ENCODE results near the gene MYCBP2. TPM values are rescaled to one million over a fixed set of nuclear protein-coding genes. Genes with fewer than 3 reads are reported as not detected.
"Not testable (repeated sequence)": the region's sequence is repeated elsewhere in the genome, so short reads cannot be mapped to it uniquely, and the experiment has no call there.

The MYCBP2 gene
- total RNA-seq, 1 donor from 2014 or later, result 137 TPM

GRCh38 chr13:77233159-77233558, 93.7 kb downstream of the MYCBP2 start:
- ATAC-seq, result no peak
- intact Hi-C loops (cut with DNase I), result no loop called here
- no peak for DNase-seq (ENCODE audit: low spot score)

GRCh38 chr13:77230560-77230959, 96.3 kb downstream of the MYCBP2 start:
- ATAC-seq, result no peak
- DNase-seq (ENCODE audit: low spot score), result no peak

GRCh38 chr13:77225946-77226345, 100.9 kb downstream of the MYCBP2 start:
- DNase-seq (ENCODE audit: low spot score) (no peak), ATAC-seq (no peak)
- intact Hi-C loops (cut with DNase I), result no loop called here

More at GRCh38 chr13:77230560-77230959, 96.3 kb downstream of the MYCBP2 start:
- intact Hi-C loops (cut with DNase I), result no loop called here

GRCh38 chr13:77222909-77223308, 104.0 kb downstream of the MYCBP2 start:
- DNase-seq (ENCODE audit: low spot score), result no peak
- no peak for ATAC-seq
- intact Hi-C loops (cut with DNase I), result no loop called here

GRCh38 chr13:77222000-77222690, 104.7 kb downstream of the MYCBP2 start:
- intact Hi-C loops (cut with DNase I), result no loop called here
- no peak for DNase-seq (ENCODE audit: low spot score)
- no peak for ATAC-seq

- DNase-seq (ENCODE audit: low spot score) (no peak), ATAC-seq (no peak)
- intact Hi-C loops (cut with DNase I), result no loop called here
Measured at GRCh38 chr13:77219401-77219800, 107.5 kb downstream of the MYCBP2 start.

- ATAC-seq (no peak), DNase-seq (ENCODE audit: low spot score) (no peak)
- intact Hi-C loops (cut with DNase I), result no loop called here
Measured at GRCh38 chr13:77218274-77218673, 108.6 kb downstream of the MYCBP2 start.

- intact Hi-C loops (cut with DNase I), result no loop called here
- DNase-seq (ENCODE audit: low spot score) (no peak), ATAC-seq (no peak)
Measured at GRCh38 chr13:77215543-77215942, 111.4 kb downstream of the MYCBP2 start.

- intact Hi-C loops (cut with DNase I), result no loop called here
- DNase-seq (ENCODE audit: low spot score), result no peak
- ATAC-seq, result no peak
Measured at GRCh38 chr13:77213644-77214043, 113.2 kb downstream of the MYCBP2 start.

- ATAC-seq, result no peak
- no peak for DNase-seq (ENCODE audit: low spot score)
- intact Hi-C loops (cut with DNase I), result no loop called here
Measured at GRCh38 chr13:77207943-77208342, 119.0 kb downstream of the MYCBP2 start.

GRCh38 chr13:77198995-77199394, 127.9 kb downstream of the MYCBP2 start:
- ATAC-seq; intact Hi-C loops (cut with DNase I): not testable (repeated sequence)

GRCh38 chr13:77196052-77196618, 130.8 kb downstream of the MYCBP2 start:
- DNase-seq (ENCODE audit: low spot score) (no peak), ATAC-seq (no peak)
- intact Hi-C loops (cut with DNase I), result no loop called here

More at GRCh38 chr13:77198995-77199394, 127.9 kb downstream of the MYCBP2 start:
- not testable (repeated sequence) for DNase-seq (ENCODE audit: low spot score)

GRCh38 chr13:77190349-77190958, 136.4 kb downstream of the MYCBP2 start:
- ATAC-seq (no peak), DNase-seq (ENCODE audit: low spot score) (no peak)
- intact Hi-C loops (cut with DNase I), result no loop called here

- ATAC-seq (no peak), DNase-seq (ENCODE audit: low spot score) (no peak)
- intact Hi-C loops (cut with DNase I), result no loop called here
Measured at GRCh38 chr13:77185721-77186120, 141.2 kb downstream of the MYCBP2 start.

- DNase-seq (ENCODE audit: low spot score), result no peak
- no peak for ATAC-seq
- intact Hi-C loops (cut with DNase I), result no loop called here
Measured at GRCh38 chr13:77184455-77184854, 142.4 kb downstream of the MYCBP2 start.

GRCh38 chr13:77180011-77180410, 146.9 kb downstream of the MYCBP2 start:
- DNase-seq (ENCODE audit: low spot score), result no peak

GRCh38 chr13:77177646-77178045, 149.2 kb downstream of the MYCBP2 start:
- no peak for ATAC-seq
- intact Hi-C loops (cut with DNase I), result no loop called here
- DNase-seq (ENCODE audit: low spot score), result no peak

More at GRCh38 chr13:77180011-77180410, 146.9 kb downstream of the MYCBP2 start:
- intact Hi-C loops (cut with DNase I), result no loop called here
- ATAC-seq, result no peak

GRCh38 chr13:77176350-77176749, 150.5 kb downstream of the MYCBP2 start:
- no peak for DNase-seq (ENCODE audit: low spot score)
- no peak for ATAC-seq
- intact Hi-C loops (cut with DNase I), result no loop called here

- DNase-seq (ENCODE audit: low spot score), result no peak
- no peak for ATAC-seq
Measured at GRCh38 chr13:77172650-77173049, 154.2 kb downstream of the MYCBP2 start.

GRCh38 chr13:77171451-77171850, 155.4 kb downstream of the MYCBP2 start:
- DNase-seq (ENCODE audit: low spot score) (no peak), ATAC-seq (no peak)
- intact Hi-C loops (cut with DNase I), result no loop called here

More at GRCh38 chr13:77172650-77173049, 154.2 kb downstream of the MYCBP2 start:
- intact Hi-C loops (cut with DNase I), result no loop called here
